Pancreas (tissue), 10 donors: Measurements from ENCODE around the gene SLCO3A1. TPM values are rescaled to one million over a fixed set of nuclear protein-coding genes. Genes with fewer than 3 reads are reported as not detected.
A peak's percentile ranks its signal among the peaks of the same experiment; 100 is the strongest.

Experiments used
- ATAC-seq, 4 donors: fragments of 200-7000 bp; cut with Tn5 transposase; one replicate each; pipeline versions ENCODE4 v1.8.0 to v1.9.1; 2020; ENCODE audit warnings: mild to moderate bottlenecking in 4 of 4, moderate library complexity in 4 of 4
- DNase-seq, 6 donors: peaks; one replicate each; pipeline ENCODE4 v3.0.0-alpha.2; 2020
- FAIRE-seq: peaks from 2 replicates; lab custom pipeline; 2012; peaks lifted over from hg19 to GRCh38; lab: Jason Lieb, UNC
- H3K27ac ChIP-seq, 4 donors: fragments of 200-600 bp; sonication (generic); 1 replicate in 3 of 4; 2 replicates in 1 of 4; pipeline versions ENCODE4 v1.5.0 to v1.8.0; 2020
- H3K27me3 ChIP-seq, 4 donors: fragments of 200-600 bp; one replicate each; pipeline ENCODE4 v1.8.0; 2021
- H3K36me3 ChIP-seq, 3 donors: fragments of 200-600 bp; sonication (generic) in 1 of 3; one replicate each; pipeline versions ENCODE4 v1.5.0 to v1.8.0; 2020 to 2021
- H3K4me1 ChIP-seq, 3 donors: fragments of 200-600 bp; one replicate each; pipeline ENCODE4 v1.8.0; 2021
- H3K4me3 ChIP-seq, 4 donors: fragments of 200-600 bp; sonication (generic) in 2 of 4; one replicate each; pipeline versions ENCODE4 v1.5.0 to v1.8.0; 2020 to 2021
- H3K9me3 ChIP-seq, 4 donors: fragments of 200-600 bp; one replicate each; pipeline ENCODE4 v1.8.0; 2021
- CTCF ChIP-seq, 4 donors: fragments of 200-600 bp; sonication (generic) in 3 of 4; IDR thresholded peaks; one replicate each; pipeline versions ENCODE4 v1.5.0 to v1.8.0; 2021; ENCODE audit warnings: antibody characterized with exemption in 4 of 4
- WGBS, 2 donors: extraction: QIAGEN DNeasy Blood & Tissue Kit; methylation state at CpG; one replicate each; pipeline ENCODE4 v1.1.7; 2013; 5-methylcytosine and 5-hydroxymethylcytosine counted together
- intact Hi-C, 3 donors: fragments of 100-400 bp; cut with DNase I; formaldehyde crosslinking; loops; one replicate each; pipeline versions ENCODE4 v1.11.1 to v1.14.2; 2022
- polyA plus RNA-seq, 2 donors: library from polyadenylated mRNA; stranded (reverse); fragments of 200-250 nt; gene quantifications; one replicate each; pipeline ENCODE4 v1.2.3, GENCODE V29; 2013
- total RNA-seq, 6 donors: library from RNA; stranded (reverse); fragmentation: NEBNext Ultra II Directional in 4 of 6; extraction: Animal tissue kit (Norgen Biotek cat#: 25700) in 4 of 6; gene quantifications; one replicate each; pipeline versions ENCODE4 v1.2.1 to v1.2.4, GENCODE V29; 2021 to 2023
- donor health status: healthy with polysubstance abuse.
- donor health status: DM: no; HTN: no; CAD: no; lungs with moderate emphysema.
- donor health status: DM: no; HTN: no; CAD: no.
- donor health status: control.
- donor health status: control.
- donor health status: Bipolar disorder and iron deficiency.
- donor health status: DM: yes; HTN: yes; CAD: no.
- donor health status: DM: no; HTN: no; CAD: no.
- donor health status: DM: no; HTN: no; CAD: no.
- donor health status: DM: yes; HTN: yes; CAD: no.

SLCO3A1 gene
- total and polyA plus RNA-seq, 8 donors = 3.4 to 15.5 (median 6.7) TPM

- no peaks in the 10 kb centered on the region for H3K27me3 ChIP-seq
- intact Hi-C loops = no loop called here
- DNase-seq = no peak
- no peak overlapping the region for H3K4me3 ChIP-seq
- TF ChIP-seq CTCF (IDR thresholded peaks at IDR 0.05) = no peak
- no peaks in the 10 kb centered on the region for H3K9me3 ChIP-seq
- FAIRE-seq = no peak
- 91% methylated on average over 43 to 48 of the region's 48 CpGs for WGBS, 2 donors
- H3K4me1 ChIP-seq = peaks cover 0 to under 1% (median 0%) of the 10 kb centered on the region in 3 donors
- no peak for ATAC-seq
- no peaks in the 10 kb centered on the region for H3K36me3 ChIP-seq
- no peak overlapping the region for H3K27ac ChIP-seq
Observed at GRCh38 chr15:91916051-91916450, 62.5 kb downstream of the SLCO3A1 start.

- intact Hi-C loops = no loop called here
- Histone ChIP-seq H3K36me3 (no peaks in the 10 kb centered on the region), H3K27ac (no peak overlapping the region), H3K27me3 (no peaks in the 10 kb centered on the region), H3K4me1 (peaks cover 0 to 8% (median 0%) of the 10 kb centered on the region in 3 donors), H3K9me3 (no peaks in the 10 kb centered on the region), H3K4me3 (no peak overlapping the region)
- no peak for TF ChIP-seq CTCF (IDR thresholded peaks at IDR 0.05)
- no peak for DNase-seq
- FAIRE-seq = no peak
- 77 to 83% methylated on average over 4 of the region's 4 CpGs for WGBS, 2 donors
- ATAC-seq = no peak
Observed at GRCh38 chr15:91917686-91918360, 64.3 kb downstream of the SLCO3A1 start.

GRCh38 chr15:91919014-91919534, 65.6 kb downstream of the SLCO3A1 start:
- FAIRE-seq (no peak), ATAC-seq (no peak), DNase-seq (no peak)
- Histone ChIP-seq H3K27me3 (no peaks in the 10 kb centered on the region), H3K9me3 (no peaks in the 10 kb centered on the region), H3K4me3 (no peak overlapping the region), H3K27ac (no peak overlapping the region), H3K36me3 (no peaks in the 10 kb centered on the region), H3K4me1 (peaks cover 0 to 8% (median 0%) of the 10 kb centered on the region in 3 donors)
- TF ChIP-seq CTCF (IDR thresholded peaks at IDR 0.05) = no peak
- intact Hi-C loops = no loop called here
- WGBS, 2 donors = 79 to 80% methylated on average over 15 of the region's 15 CpGs

GRCh38 chr15:91921188-91921842, 67.8 kb downstream of the SLCO3A1 start:
- ATAC-seq (peak in 3 of 4 donors; percentile 68 to 81 (median 76)), FAIRE-seq (peak; percentile 72), DNase-seq (no peak)
- Histone ChIP-seq H3K27ac (peak overlapping the region in 2 of 4 donors; percentile 61 to 68), H3K4me3 (no peak overlapping the region), H3K4me1 (peaks cover 0 to 8% (median 0%) of the 10 kb centered on the region in 3 donors), H3K36me3 (no peaks in the 10 kb centered on the region), H3K9me3 (no peaks in the 10 kb centered on the region), H3K27me3 (no peaks in the 10 kb centered on the region)
- intact Hi-C loops = no loop called here
- 51 to 52% methylated on average over 5 of the region's 5 CpGs for WGBS, 2 donors
- no peak for TF ChIP-seq CTCF (IDR thresholded peaks at IDR 0.05)
